ENCODE results near the gene KATNBL1. TPM values are rescaled to one million over a fixed set of nuclear protein-coding genes. Genes with fewer than 3 reads are reported as not detected.
"Not testable (repeated sequence)": the region's sequence is repeated elsewhere in the genome, so short reads cannot be mapped to it uniquely, and the experiment has no call there.

The KATNBL1 gene
- total RNA-seq, 4 donors from 2014 or later: 35.8 to 96.2 (median 74.3) TPM

GRCh38 chr15:34203936-34204335 is 6.0 kb downstream of the KATNBL1 start:
- H3K9me3 ChIP-seq: no peaks in the 10 kb centered on the region
- 76 to 100% methylated on average over 1 of the region's 1 CpG for WGBS, 2 donors
- peaks cover 9 to 17% (median 10%) of the 10 kb centered on the region in 3 donors for H3K4me1 ChIP-seq
- no peak for DNase-seq
- intact Hi-C loops (cut with DNase I): no loop called here
- H3K4me3 ChIP-seq: no peak overlapping the region
- no peaks in the 10 kb centered on the region for H3K27me3 ChIP-seq
- TF ChIP-seq, protein P1, sequence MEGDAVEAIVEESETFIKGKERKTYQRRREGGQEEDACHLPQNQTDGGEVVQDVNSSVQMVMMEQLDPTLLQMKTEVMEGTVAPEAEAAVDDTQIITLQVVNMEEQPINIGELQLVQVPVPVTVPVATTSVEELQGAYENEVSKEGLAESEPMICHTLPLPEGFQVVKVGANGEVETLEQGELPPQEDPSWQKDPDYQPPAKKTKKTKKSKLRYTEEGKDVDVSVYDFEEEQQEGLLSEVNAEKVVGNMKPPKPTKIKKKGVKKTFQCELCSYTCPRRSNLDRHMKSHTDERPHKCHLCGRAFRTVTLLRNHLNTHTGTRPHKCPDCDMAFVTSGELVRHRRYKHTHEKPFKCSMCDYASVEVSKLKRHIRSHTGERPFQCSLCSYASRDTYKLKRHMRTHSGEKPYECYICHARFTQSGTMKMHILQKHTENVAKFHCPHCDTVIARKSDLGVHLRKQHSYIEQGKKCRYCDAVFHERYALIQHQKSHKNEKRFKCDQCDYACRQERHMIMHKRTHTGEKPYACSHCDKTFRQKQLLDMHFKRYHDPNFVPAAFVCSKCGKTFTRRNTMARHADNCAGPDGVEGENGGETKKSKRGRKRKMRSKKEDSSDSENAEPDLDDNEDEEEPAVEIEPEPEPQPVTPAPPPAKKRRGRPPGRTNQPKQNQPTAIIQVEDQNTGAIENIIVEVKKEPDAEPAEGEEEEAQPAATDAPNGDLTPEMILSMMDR (IDR thresholded peaks at IDR 0.05): no peak
- no peak for TF ChIP-seq POLR2A (IDR thresholded peaks at IDR 0.05)
- no peak overlapping the region for H3K27ac ChIP-seq
- H3K36me3 ChIP-seq: peaks cover 0 to 29% (median 0%) of the 10 kb centered on the region in 3 donors

GRCh38 chr15:34203305-34203704 is 6.6 kb downstream of the KATNBL1 start:
- no peaks in the 10 kb centered on the region for H3K27me3 ChIP-seq
- no peaks in the 10 kb centered on the region for H3K9me3 ChIP-seq
- no peak overlapping the region for H3K4me3 ChIP-seq
- intact Hi-C loops (cut with DNase I): no loop called here
- no peak for DNase-seq
- no peak overlapping the region for H3K27ac ChIP-seq
- TF ChIP-seq, protein P1 (IDR thresholded peaks at IDR 0.05): no peak
- TF ChIP-seq POLR2A (IDR thresholded peaks at IDR 0.05): no peak
- H3K36me3 ChIP-seq: peaks cover 0 to 30% (median 0%) of the 10 kb centered on the region in 3 donors
- WGBS, 2 donors: 81 to 87% methylated on average over 1 of the region's 1 CpG
- peaks cover 3 to 11% (median 3%) of the 10 kb centered on the region in 3 donors for H3K4me1 ChIP-seq

GRCh38 chr15:34193272-34193671 is 16.6 kb downstream of the KATNBL1 start:
- intact Hi-C loops (cut with DNase I); H3K36me3 ChIP-seq; H3K4me3 ChIP-seq; H3K9me3 ChIP-seq; H3K27ac ChIP-seq; DNase-seq; H3K4me1 ChIP-seq; H3K27me3 ChIP-seq: not testable (repeated sequence)
- WGBS, 2 donors: 81 to 93% methylated on average over 7 of the region's 7 CpGs

- DNase-seq: no peak
- no peak overlapping the region for H3K27ac ChIP-seq
- no peaks in the 10 kb centered on the region for H3K9me3 ChIP-seq
- H3K27me3 ChIP-seq: no peaks in the 10 kb centered on the region
- intact Hi-C loops (cut with DNase I): no loop called here
- no peak for TF ChIP-seq POLR2A (IDR thresholded peaks at IDR 0.05)
- TF ChIP-seq, protein P1 (IDR thresholded peaks at IDR 0.05): no peak
- peaks cover 0 to 26% (median 0%) of the 10 kb centered on the region in 3 donors for H3K36me3 ChIP-seq
- WGBS, 2 donors: 88 to 90% methylated on average over 5 of the region's 5 CpGs
- H3K4me1 ChIP-seq: peaks cover 0 to 21% (median 0%) of the 10 kb centered on the region in 3 donors
- no peak overlapping the region for H3K4me3 ChIP-seq
These were observed 21.2 kb downstream of the KATNBL1 start for GRCh38 chr15:34188711-34189110.

DNA sequence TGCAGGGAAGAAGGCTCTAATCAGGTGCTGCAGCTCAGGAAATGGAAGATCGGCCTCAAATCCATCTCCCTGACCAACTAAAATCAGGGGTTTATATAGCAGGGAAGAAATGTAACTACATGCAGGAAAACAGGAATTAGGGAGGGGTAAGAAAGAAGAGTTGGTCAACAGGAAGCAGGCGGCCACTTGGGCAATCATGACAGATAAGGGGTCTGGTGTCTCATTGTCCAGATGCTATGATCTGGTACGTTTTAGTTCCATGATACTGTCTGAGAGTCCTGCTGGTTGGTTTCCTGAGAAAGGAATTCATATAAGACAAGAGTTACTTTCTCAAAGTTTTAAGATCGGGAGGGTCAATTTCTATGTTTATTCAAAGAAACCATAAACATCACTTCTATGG is 24.2 kb downstream of the KATNBL1 start:
- WGBS, 2 donors: 85 to 87% methylated on average over 4 of the region's 4 CpGs

More for the DNA sequence above, 24.2 kb downstream of the KATNBL1 start:
- Histone ChIP-seq H3K27ac (no peak overlapping the region), H3K9me3 (no peaks in the 10 kb centered on the region), H3K36me3 (peaks cover 0 to 26% (median 0%) of the 10 kb centered on the region in 3 donors), H3K4me1 (peaks cover 5 to 36% (median 7%) of the 10 kb centered on the region in 3 donors), H3K4me3 (no peak overlapping the region), H3K27me3 (no peaks in the 10 kb centered on the region)
- intact Hi-C loops (cut with DNase I): no loop called here
- DNase-seq: no peak
- TF ChIP-seq, protein P1 (IDR thresholded peaks at IDR 0.05): no peak
- no peak for TF ChIP-seq POLR2A (IDR thresholded peaks at IDR 0.05)

Data from esophagus squamous epithelium (tissue), 5 donors.